Measurements from ENCODE around the gene FXR2.

DNA sequence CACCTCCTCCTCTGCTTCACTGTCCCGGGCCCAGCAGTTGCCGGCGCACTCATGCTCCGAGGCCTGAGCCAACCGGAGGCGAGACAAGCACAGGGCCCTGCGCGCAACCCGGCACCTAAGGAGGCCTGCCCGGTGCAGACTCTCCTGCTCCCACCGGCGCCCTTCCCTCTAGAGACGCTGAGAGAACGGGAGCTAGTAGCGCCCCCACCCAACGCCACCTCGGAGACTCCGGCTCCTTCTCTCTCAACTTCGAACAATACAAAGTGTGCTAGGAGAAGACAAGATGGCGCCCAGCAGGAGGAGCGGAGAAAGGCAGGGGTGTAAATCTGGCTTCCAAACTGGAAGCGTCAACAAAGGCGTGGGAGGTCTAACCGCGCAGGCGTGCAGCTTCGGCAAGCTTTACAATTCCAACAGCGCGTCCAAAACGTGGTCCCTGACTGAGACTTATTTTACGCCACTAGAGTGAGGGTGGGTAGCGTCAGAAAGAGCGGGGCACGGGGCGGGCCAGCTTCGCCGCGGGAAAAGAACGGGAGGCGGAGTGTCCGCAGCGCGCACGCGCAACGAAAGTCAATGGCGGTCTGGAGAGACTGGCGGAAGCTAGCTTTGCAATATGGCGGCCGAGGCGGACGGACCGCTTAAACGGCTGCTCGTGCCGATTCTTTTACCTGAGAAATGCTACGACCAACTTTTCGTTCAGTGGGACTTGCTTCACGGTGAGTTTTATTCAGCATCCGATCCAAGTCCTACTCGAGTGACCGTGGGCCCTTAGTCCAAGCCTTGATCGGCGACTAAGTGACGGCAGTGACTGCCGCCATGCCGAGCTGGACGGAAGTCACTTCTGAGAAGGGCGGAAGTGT is 31.2 kb downstream of the FXR2 start, which contains the start of gene MPDU1:
- no peak for TF ChIP-seq CTCF (conservative IDR thresholded peaks at IDR 0.05; ENCODE audit: low read length)
- TF ChIP-seq EZH2phosphoT487 (IDR thresholded peaks at IDR 0.05; ENCODE audit: borderline replicate concordance, low read depth, low read length): no peak
